ENCODE data around the gene ABCC4. TPM values are rescaled to one million over a fixed set of nuclear protein-coding genes. Genes with fewer than 3 reads are reported as not detected.

The ABCC4 gene
- total and polyA plus RNA-seq, 2 of the 13 experiments (the other 11 are each of a cell fraction or from before 2014, with no cell fraction given), result 4.2 to 11.3 TPM

GRCh38 chr13:95301183-95301967, at the start of gene ABCC4 (continued):
- TF ChIP-seq ZC3H13 (CRISPR knock-in tag; IDR thresholded peaks at IDR 0.05) (peak; percentile 89; the same call in 1 of the 2 replicates), NFKBIZ (CRISPR knock-in tag; IDR thresholded peaks at IDR 0.05) (no peak; the same call in 1 of the 2 replicates), ZSCAN22 (CRISPR knock-in tag; IDR thresholded peaks at IDR 0.05) (no peak), ZNF232 (CRISPR knock-in tag; IDR thresholded peaks at IDR 0.05; ENCODE audit: borderline replicate concordance) (no peak), PHF8 (CRISPR knock-in tag; IDR thresholded peaks at IDR 0.05) (peak; percentile 47), CCDC6 (CRISPR knock-in tag; IDR thresholded peaks at IDR 0.05) (no peak), ZNF639 (CRISPR knock-in tag; conservative IDR thresholded peaks at IDR 0.05) (peak; percentile 64; the same call in 1 of the 2 replicates), MEF2D (CRISPR knock-in tag; IDR thresholded peaks at IDR 0.05) (no peak), ZNF543 (CRISPR knock-in tag; IDR thresholded peaks at IDR 0.05) (no peak), AGO2 (optimal IDR thresholded peaks at IDR 0.05; ENCODE audit: low read depth, low read length) (no peak), ZNF501 (CRISPR knock-in tag; IDR thresholded peaks at IDR 0.05) (no peak), THAP7 (CRISPR knock-in tag; IDR thresholded peaks at IDR 0.05) (no peak), ZNF558 (CRISPR knock-in tag; IDR thresholded peaks at IDR 0.05; ENCODE audit: borderline replicate concordance) (no peak; the same call in 1 of the 2 replicates), RFXANK (CRISPR knock-in tag; IDR thresholded peaks at IDR 0.05) (no peak), ZNF800 (CRISPR knock-in tag; IDR thresholded peaks at IDR 0.05) (no peak; the same call in 1 of the 2 replicates), POLR2G (IDR thresholded peaks at IDR 0.05; ENCODE audit: low read depth, low read length) (no peak; the same call in 1 of the 2 replicates), ZNF513 (CRISPR knock-in tag; conservative IDR thresholded peaks at IDR 0.05) (no peak), ZXDC (CRISPR knock-in tag; IDR thresholded peaks at IDR 0.05) (0 out of 2 replicates have a peak, but pooled peaks have one; percentile 16), ZSCAN29 (CRISPR knock-in tag; conservative IDR thresholded peaks at IDR 0.05) (no peak), SALL2 (CRISPR knock-in tag; IDR thresholded peaks at IDR 0.05) (no peak), ZNF572 (CRISPR knock-in tag; IDR thresholded peaks at IDR 0.05) (no peak)

Measured in HepG2 (cell line).